ENCODE data around the gene SPTAN1.
"Not testable (repeated sequence)": the region's sequence is repeated elsewhere in the genome, so short reads cannot be mapped to it uniquely, and the experiment has no call there.

The SPTAN1 gene

DNA sequence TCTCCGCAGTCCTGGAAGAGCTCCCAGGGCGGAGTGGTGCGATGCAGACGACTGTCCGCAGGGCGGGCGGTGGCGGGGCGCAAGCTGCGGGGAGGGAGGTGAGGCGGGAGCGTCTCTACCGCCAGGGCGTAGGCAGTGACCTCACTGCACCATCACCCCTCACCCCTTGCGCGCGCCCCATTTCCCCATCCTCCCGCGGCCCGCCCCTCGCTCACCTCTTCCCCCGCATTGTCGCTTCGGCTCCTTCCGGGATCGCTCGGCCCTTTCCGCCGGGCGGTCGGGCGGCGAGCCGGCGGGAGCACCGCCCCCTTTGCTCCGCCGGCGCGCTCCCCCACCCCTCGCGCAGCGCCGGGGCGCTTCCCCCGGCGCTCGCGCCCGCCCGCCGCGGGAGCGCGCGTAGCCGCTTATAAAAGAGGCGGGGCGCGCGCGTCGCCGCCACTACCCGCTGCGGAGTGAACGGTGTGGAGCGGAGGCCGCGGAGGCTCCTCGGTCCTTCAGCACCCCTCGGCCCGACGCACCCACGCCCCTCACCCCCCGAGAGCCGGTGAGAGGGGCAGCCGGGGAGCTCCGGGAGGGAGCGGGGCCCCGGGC, at the start of gene SPTAN1:
Gene SPTAN1, plus strand, starts transcription at position 435 of the 591 bp plus-strand sequence. CDS start 14,154 bp downstream, outside the sequence.
- peak; percentile 86 to 91 for DNase-seq

DNA sequence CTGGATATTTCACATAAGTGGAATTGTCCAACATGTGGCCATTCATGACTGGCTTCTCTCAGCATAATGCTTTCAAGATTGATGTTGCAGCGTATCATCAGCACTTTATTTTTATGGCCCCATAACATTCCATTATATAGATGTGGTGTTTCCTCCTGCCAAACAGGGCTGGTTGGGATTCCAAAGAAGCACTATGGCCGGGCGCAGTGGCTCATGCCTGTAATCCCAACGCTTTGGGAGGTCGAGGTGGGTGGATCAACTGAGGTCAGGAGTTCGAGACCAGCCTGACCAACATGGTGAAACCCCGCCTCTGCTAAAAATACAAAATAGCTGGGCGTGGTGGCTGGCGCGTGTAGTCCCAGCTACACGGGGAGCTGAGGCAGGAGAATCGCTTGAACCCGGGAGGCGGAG, 49.0 kb upstream of the SPTAN1 start:
- DNase-seq, result not testable (repeated sequence)

DNA sequence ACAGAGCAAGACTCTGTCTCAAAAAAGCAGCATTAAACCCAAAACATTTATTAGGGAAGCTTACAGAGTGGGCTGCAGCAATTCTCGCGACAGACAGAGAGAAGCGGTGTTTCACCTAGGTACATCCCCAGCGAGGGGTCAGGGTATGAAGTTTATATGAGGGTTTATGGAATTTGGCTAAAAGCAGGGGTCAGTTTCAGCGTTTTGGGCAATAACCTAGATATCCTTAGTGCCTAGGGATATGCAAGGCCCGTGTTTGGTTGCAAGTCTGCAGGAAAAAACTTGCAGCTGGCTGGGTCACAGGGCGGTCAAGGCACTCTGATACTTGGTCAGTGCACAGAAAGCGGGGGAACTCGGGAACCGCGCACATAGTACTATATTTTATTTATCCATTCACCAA, 48.5 kb upstream of the SPTAN1 start:
- DNase-seq, result no peak

DNA sequence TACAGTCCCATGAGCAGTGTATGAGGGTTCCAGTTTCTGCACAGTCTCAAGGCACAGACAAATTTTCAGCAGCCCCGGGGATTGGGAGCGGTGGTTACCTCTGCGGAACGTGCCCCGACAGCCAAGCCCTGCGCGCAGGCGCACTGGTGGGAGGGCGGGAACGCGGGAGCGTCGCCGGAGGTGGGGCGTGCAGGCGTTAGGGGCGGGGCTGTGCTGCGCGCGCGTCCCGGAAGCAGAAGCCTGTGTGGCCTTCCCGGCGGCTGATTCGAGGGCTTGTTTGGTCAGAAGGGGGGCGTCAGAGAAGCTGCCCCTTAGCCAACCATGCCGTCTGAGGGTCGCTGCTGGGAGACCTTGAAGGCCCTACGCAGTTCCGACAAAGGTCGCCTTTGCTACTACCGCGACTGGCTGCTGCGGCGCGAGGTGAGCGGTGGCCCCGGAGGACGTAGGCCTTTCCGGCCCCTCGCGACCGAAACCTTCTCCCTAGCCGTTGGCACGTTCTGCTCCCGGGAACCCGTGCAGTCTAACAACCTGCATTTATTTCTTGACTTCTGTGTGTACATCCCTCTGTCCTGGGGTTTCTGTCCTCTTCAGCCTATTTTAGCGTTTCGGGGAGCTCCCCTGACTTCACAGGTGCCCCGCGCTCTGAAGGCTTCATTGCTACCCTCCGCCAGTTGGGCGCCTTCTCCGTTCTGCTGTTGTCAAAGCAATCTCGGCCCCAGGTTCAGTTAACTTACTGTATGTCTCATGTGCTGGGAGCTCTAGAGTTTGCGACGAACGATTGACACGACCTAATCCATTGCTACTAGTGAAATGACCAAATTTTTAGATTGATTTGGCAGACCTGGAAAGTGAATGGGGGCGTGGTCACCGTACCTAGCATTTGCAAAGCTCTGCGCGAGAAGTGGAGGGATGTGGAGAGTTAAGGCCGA, 47.6 kb upstream of the SPTAN1 start, which contains the start of gene GLE1:
Gene GLE1, plus strand, starts transcription at position 235 of the 929 bp plus-strand sequence. Its CDS starts 87 bp downstream, at position 322.
- DNase-seq, result peak; percentile 92

DNA sequence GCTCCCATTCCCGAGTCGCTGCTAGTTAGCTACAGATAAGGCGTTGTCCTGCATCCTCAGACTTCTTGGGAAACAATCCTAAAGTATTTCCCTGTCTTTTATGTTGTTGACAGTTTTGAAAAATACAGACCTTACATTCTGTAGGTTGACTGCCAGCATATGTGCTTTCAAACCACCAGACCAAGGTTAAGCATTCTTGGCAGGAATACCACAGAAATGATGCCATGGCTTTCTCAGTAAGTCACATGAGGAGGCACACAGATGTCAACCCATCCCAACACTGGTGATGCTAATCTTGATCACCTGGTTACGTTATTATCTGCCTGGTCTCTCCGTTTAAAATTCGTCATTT, 47.0 kb upstream of the SPTAN1 start:
- DNase-seq, result no peak

DNA sequence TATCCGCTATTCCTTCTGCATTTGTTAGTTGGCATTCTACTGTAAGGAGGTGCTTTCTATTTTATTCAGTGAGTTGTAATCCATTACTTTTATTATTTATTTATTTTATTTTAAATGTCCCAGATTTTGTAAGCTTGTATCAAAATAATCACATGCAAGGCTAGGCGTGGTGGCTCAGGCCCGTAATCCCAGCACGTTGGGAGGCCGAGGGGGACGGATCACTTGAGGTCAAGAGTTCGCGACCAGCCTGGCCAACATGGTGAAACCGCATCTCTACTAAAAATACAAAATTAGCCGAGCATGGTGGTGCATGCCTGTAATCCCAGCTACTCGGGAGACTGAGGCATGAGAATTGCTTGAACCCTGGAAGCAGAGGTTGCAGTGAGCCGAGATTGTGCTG, 46.5 kb upstream of the SPTAN1 start:
- DNase-seq, result not testable (repeated sequence)

DNA sequence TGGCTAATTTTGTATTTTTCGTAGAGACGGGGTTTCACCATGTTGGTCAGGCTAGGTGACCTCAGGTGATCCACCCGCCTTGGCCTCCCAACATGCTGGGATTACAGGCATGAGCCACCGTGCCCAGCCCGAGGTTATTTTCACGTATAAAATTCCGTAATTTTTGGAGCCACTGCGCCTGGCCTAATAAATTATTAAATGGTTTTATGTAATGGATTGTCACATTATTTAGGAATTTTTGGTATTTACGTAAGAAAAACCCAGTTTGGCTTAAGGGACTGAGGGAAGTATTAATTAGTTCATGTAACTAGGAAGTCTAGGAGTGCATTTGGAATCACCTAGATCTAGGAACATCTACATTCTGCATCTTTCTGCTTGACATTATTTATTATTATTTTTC, 39.6 kb upstream of the SPTAN1 start:
- DNase-seq, result no peak

DNA sequence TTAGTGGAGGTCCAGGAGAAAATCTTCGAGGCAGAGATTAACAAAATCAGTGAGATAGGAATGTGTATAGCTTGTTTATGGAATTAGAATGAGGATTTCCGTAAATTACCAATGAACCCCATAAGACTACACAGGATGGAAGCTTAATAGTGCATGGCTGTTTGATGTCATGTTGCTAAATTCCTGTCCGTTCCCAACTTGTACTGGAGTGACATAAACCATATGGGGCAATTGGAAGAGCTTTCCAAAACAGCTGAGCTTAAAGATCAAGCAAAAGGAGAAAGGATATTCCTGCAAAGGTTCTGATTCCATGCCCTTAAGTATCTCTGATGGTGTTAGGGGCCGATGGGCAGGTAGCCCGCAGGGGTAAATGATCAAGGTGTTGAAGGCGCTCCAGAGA, 30.4 kb upstream of the SPTAN1 start:
- DNase-seq, result no peak

DNA sequence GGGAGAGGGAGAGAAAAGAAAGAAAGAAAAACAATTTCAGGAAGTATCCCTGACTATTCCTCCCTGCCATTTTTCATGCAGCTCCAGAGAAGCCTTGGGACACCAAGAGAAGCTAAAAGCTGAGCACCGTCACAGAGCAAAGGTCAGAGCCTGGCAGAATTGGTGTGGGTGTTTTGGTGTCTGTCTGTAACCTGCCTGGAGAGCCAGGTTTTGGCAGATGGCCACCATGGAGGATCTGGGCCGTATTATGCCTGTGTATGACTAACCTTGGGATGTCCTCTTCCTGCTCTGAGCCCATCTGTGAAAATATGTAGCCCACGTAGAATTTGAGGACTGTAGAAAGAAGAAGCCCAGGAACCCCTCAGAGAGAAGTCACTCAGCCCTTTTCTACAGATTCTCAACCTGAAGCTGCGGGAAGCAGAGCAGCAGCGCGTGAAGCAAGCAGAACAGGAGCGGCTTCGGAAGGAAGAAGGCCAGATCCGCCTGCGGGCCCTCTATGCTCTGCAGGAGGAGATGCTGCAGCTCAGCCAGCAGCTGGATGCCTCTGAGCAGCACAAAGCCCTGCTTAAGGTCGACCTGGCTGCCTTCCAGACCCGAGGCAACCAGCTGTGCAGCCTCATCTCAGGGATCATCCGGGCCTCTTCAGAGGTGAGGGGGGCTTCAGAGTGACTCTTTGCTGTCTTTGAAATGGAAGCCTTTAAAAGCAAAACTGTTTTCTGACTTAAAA, 29.0 kb upstream of the SPTAN1 start:
- peak; percentile 17 to 24 for DNase-seq

DNA sequence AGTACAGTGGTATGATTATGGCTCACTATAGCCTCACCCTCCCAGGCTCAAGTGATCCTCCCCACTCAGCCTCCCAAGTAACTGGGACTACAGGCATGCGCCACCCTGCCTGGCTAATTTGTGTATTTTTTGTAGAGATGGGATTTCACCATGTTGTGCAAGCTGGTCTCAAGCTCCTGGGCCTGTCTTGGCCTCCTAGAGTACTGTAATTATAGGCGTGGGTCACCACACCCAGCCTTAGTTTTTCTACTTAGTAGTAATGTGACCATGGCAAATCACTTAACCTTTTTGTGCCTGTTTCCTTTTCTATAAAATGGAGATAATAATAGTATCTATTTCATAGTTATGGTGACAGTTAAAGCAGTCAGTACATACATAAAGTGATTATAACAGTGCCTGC, 25.7 kb upstream of the SPTAN1 start:
- no peak for DNase-seq

DNA sequence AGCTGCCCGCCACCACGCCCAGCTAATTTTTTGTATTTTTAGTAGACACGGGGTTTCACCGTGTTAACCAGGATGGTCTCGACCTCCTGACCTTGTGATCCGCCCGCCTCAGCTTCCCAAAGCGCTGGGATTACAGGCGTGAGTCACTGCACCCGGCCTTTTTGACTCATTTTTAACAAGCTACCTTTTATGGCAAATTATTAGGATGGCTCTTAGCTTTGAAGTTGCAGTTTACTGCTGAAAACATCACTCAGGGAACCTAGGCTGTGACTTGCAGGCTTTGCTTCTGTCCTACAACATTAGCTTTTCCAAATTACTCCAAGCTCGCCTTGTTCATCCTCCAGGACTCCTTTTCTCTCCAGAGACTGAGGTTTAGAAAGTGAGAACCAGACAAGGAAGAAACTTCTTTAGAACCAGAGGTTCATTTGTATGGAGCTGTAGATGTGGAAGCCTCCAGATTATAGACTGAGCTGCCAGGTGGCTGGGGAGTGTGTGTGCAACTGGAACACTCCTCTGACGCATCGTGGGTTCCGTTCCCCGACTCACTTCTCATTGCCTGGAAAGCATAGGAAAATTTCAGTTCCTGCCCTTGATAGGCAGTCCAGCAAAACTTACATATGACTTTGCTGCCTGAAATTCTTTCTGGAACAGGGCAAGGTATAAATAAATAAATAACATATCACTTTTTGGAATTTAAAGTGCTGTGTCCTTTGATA, 23.8 kb upstream of the SPTAN1 start:
- DNase-seq, result no peak

DNA sequence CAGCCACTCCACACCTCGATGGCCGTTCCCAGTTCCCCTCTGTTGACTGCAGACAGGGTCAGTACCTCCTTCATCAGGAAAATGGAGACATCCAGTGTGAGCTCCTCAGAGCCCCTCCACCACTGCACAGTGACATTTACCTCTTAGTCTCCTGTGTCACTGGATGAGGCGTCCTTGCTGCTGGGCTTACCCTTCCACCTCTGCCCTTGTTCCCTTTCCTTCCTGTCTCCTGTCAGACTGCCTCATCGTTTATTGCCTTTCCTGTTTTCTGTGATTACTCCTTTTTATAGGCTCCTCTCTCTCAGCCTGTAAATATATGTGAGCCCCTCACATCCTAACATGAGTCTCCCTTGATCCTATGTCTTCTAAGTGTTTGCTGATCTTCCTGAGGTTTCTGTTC, 23.2 kb upstream of the SPTAN1 start:
- no peak for DNase-seq

DNA sequence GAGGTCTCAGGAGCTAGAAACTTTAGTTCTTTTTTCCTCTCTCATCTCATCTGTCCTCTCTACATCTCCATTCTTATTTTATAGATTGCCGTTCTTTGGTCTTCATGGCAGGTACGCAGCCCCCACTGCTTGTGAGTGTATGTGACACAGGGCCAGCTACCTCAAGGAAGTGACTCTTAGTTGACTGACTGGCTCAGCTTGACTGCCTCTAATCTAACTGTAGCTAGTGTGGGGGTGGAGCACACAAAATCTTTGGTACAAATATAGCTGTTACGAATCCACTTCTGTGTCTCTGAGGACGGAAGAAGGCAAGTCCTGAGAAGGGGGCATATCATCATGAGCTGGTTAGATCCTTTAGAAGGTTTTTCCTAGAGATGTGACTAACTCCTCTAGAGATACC, 19.8 kb upstream of the SPTAN1 start:
- DNase-seq, result no peak

DNA sequence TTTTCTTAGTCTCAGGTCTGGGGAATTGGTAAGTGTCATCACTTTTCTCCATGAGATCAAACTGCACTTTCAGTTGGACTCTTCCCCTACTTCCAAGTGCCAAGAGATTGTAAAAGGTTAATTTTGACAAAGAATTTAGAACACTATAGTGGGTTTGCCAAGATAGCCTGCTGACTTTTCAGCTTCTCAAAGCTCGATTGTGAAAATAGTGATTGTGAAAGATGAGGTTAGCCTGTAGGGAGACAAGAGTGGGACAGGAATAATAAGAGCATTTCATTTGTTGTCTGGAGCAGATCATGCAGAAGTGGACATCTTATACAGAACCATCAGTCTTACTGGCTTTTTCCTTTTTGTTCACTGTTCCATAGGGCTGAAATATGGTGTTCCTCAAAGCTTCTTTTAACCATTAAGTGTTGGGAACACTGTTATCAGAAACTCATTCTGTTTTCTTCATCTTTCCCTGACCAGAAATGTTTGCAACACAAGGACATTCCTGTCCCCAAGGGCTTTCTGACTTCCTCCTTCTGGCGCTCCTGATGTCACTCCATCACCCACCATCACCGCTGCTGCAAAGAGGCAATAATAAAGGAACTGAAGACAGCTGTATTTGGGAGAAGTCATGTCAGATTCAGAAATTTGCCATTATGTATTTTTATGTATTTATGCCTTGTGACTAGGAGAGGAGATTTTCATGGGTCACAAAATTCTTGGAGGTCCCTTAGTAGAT, 11.6 kb upstream of the SPTAN1 start:
- no peak for DNase-seq

DNA sequence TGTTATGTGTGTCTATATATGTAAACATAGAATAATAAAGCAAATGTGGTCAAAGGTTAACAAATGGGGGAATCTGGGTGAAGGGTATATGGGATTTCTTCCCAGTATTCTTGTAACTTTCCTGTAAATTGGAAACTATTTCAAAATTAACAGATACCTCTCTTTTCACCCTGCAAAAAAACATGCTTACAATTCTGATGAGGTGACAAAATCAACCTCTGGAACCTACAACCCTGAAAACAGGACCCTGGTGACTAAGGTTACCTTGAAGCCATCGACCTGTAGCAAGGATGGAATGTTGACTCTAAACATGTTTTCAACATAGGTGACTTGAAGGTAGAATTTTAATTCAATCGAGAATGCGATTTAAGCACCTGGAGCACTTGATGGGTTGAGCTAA, 5.9 kb upstream of the SPTAN1 start:
- DNase-seq, result no peak

DNA sequence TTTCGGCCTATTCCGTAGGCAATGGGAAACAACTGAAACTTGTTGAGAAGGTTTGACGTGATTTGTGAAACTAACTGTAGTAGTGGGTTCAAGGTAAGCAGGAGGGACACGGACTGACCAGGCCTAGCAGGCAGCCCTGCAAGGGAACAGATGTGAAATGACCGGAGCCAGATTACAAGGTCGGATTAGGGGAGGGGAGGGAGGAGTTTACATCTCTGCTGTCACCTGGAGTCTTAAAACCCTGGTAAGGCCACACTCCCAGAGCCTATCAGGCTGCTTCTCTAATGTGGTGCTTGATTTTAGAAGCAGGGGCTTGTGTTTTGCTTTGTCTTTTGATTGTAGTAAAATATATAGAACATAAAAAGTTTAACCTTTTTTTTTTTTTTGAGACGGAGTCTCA, 3.5 kb upstream of the SPTAN1 start:
- DNase-seq, result no peak

DNA sequence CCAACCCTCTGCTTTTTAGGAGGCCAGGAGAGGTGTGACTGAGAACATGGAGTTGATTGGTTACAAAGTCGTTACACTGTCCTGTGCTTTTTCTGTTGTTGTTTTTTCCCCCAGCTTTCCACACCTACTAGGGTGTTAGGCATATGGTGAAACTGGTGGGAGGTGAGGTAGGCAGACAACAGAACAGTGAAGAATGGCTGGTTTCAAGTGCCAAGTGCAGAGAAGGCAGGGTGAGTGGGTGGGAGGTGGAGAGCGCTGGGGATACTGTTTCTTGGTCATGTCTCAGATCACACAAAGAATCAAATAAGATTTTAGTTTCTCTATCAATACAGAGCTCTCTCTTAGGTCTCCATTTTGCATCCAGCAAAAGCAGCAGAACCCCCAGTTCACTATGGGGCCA, 2.2 kb upstream of the SPTAN1 start:
- no peak for DNase-seq

DNA sequence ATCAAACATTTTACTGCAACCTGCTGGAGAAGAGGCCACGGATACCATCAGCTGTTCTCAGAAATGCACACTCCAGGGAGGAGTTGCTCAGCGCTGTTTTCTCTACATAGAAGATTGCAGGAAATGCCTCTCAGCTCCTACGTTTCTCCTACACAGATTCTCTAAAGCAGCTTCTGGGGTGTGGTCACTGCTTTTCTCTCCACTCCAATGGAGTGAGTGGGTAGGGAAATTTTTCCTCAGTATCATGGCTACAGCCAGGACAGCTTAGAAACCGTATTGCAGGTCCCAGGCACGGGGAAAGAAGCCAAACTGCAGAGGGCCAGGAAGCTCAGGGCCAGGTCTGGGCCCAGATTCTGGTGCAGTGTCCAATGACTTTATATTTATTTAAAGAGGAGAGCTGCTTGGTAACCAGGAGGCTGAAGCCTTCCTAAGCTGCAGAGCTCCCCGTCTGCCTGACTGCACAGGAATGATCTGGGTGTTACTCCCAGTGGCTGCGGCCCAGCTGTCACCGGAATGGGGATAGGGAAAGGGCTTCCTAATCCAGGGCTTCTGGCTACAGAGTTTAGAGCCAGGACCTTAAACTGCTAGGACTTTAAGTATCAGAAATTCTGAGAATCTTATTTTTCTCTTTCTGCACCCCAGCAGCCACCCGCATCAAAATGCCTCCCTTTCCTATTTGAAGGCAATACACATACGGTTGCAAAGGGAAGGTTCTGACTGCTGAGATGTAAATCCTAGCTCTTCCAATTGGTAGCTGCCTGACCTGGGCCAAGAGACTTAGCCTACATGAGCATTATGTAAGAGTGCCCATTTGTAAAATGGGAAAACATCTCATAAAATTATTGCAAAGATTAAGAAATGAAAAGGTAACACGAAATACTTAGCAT, 1.4 kb upstream of the SPTAN1 start:
- DNase-seq, result no peak

DNA sequence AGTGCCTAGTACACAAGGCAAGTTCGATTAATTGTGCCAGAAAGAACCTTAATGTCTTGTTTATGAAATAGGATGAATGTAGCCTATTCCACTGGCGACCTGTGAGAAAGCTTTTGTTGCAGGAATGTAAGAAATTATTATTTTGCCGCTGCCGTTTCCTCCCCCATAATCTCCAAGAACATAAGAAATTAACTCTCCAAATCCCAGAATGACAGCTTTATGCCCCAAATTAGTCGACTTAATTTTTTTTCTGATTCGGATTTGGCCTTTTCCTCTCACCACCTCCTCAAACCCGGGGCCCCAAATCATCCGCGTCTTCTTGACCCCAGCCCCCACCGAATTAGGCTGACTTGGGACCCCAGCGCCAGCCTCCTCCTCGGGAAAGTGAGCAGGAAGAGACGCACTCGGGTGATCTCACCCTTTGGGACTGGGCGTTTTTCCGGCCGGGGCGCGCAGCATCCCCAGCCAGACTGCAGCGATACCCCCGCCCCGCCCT, 682 bp upstream of the SPTAN1 start:
- DNase-seq, result no peak

DNA sequence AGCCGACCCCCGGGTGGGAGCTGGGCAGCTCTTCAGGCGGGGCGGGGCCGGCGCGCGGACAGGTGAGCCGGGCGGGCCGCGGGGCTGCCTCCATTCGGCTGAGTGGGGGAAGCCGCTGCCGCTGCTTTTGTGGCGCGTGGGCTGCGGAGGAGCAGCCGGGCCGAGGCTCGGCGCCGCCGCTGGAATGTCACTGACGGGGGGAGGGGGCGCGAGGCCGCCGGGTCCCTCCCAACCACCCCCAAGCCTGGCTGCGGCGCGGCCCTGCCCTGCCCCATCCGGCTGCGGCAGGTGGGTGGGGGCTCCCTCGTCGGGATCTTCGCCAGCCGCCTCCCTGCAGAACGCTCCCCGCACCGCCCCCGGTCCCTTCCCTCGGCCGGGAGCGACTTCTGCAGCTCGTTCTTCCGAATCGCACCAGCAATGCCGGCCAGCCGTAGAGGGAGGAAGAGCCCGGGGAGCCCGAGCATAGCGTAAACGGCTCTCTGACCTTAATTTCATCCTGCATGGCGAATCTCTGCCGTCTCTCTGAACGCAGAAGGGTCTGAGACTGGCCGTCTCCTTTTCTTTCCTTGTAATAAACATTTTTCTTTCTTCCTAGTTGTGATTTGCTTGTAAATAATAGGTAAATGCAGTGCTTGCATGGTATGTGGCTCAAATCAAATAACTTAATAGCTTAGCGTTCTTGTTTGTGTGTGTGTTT, 505 bp downstream of the SPTAN1 start:
- peak; percentile 48 to 61 for DNase-seq

All from NCI-H2081 (cell line).